ENCODE results near the gene ARHGAP27.

- TF ChIP-seq CTCF (conservative IDR thresholded peaks at IDR 0.05): no peak
- TF ChIP-seq EZH2 (IDR thresholded peaks at IDR 0.05; ENCODE audit: low read depth): no peak
Observed at GRCh38 chr17:45411348-45412105, 21.1 kb downstream of the ARHGAP27 start.

All from PC-9 (cell line).